Kidney (tissue), 14 donors: ENCODE measurements around the gene INTS3. TPM values are rescaled to one million over a fixed set of nuclear protein-coding genes. Genes with fewer than 3 reads are reported as not detected.
A peak's percentile ranks its signal among the peaks of the same experiment; 100 is the strongest.

Source experiments
- DNase-seq, 5 donors: peaks; one replicate each; pipeline ENCODE4 v3.0.0-alpha.2; 2013 to 2020
- FAIRE-seq: peaks from 2 replicates; lab custom pipeline; 2012; peaks lifted over from hg19 to GRCh38; lab: Jason Lieb, UNC
- H3K27ac ChIP-seq, 2 donors: one replicate each; pipeline ENCODE4 v1.7.0; 2013; ENCODE audit warnings: low read depth in 2 of 2, low read length in 2 of 2, inconsistent platforms in 1 of 2
- H3K27me3 ChIP-seq: one replicate; pipeline ENCODE4 v1.7.1; 2013; ENCODE audit warnings: low read length, inconsistent platforms; ENCODE audit not compliant: control insufficient read depth, insufficient read depth
- H3K36me3 ChIP-seq, 3 donors: one replicate each; pipeline versions ENCODE4 v1.7.0 to v1.7.1; 2013; ENCODE audit warnings: low read length in 3 of 3, control low read depth in 1 of 3, inconsistent platforms in 1 of 3; ENCODE audit not compliant: insufficient read depth in 3 of 3, control insufficient read depth in 2 of 3
- H3K4me1 ChIP-seq, 3 donors: one replicate each; pipeline versions ENCODE4 v1.7.0 to v1.7.1; 2013; ENCODE audit warnings: low read length in 3 of 3, inconsistent platforms in 1 of 3, low read depth in 1 of 3; ENCODE audit not compliant: control insufficient read depth in 2 of 3, insufficient read depth in 2 of 3
- H3K4me3 ChIP-seq, 3 donors: one replicate each; pipeline versions ENCODE4 v1.7.0 to v1.8.1; 2013; ENCODE audit warnings: low read length in 3 of 3, control low read depth in 1 of 3, inconsistent platforms in 1 of 3
- H3K9ac ChIP-seq, 3 donors: one replicate each; pipeline versions ENCODE4 v1.7.0 to v1.7.1; 2013; ENCODE audit warnings: low read length in 3 of 3, control low read depth in 1 of 3, inconsistent platforms in 1 of 3
- H3K9me3 ChIP-seq, 3 donors: one replicate each; pipeline versions ENCODE4 v1.7.0 to v1.7.1; 2013; ENCODE audit warnings: low read length in 3 of 3, control low read depth in 1 of 3, inconsistent platforms in 1 of 3; ENCODE audit not compliant: control insufficient read depth in 2 of 3, insufficient read depth in 1 of 3
- intact Hi-C: fragments of 100-400 bp; cut with DNase I; formaldehyde crosslinking; loops from one replicate; pipeline ENCODE4 v1.11.1; 2022
- polyA plus RNA-seq: library from polyadenylated mRNA; stranded (reverse); fragments of 350-450 nt; fragmentation: Illumina TruSeq; extraction: RNeasy Lipid Tissue Mini Kit (QIAGEN cat#74804); gene quantifications from one replicate; pipeline ENCODE4 v1.2.3, GENCODE V29; 2014; ENCODE audit warnings: low read depth, low replicate concordance; ENCODE audit not compliant: insufficient read depth
- total RNA-seq: library from RNA; stranded (reverse); fragmentation: NEBNext Ultra II Directional; extraction: Animal tissue kit (Norgen Biotek cat#: 25700); gene quantifications from one replicate; pipeline ENCODE4 v1.2.1, GENCODE V29; 2021
- TF ChIP-seq, protein P1 (sequence below): IDR thresholded peaks from 3 replicates; pipeline ENCODE4 v1.5.1; 2012; ENCODE audit warnings: mild to moderate bottlenecking, moderate library complexity, borderline replicate concordance; ENCODE audit not compliant: insufficient read depth; ENCODE audit errors: extremely low read depth
- donor health status: control.
- donor health status: control.
- donor health status: control.
- donor health status: control.
- donor health status: control.
- donor health status: DM: yes; HTN: yes; CAD: no.
- donor health status: Normal renal cell carcinoma (clear cell type).

Gene INTS3
- total and polyA plus RNA-seq, 2 donors from 2014 or later: 42.7 to 74.8 TPM

DNA sequence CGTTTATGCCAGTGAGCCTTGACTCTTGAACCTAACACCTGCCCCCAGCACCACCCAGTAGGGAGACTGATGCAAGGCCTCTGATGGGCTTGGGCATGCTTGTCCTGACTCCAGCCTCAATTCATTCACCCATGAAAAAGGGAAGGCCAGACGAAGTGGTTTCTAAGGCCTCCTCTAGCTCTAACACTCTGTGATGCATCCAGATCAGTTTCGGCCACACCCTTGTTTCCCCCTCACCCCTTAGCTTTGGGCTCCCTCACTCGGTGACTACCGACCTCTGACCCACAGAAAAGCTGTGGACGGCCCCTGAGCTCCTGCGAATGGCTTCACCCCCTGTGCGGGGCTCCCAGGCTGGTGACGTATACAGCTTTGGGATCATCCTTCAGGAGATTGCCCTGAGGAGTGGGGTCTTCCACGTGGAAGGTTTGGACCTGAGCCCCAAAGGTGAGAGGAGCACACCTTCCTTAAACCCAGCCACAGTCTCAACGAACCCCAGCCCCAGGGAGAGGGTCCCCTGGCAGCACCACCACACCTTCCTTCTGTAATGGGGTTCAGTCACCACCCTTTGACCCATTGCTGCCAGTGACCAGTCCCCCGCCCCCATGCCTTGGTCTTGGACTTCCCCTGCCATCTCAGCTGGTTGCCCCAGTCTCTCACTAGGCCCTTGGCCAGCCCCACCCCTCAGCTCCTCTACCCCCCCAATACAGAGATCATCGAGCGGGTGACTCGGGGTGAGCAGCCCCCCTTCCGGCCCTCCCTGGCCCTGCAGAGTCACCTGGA lies 40.3 kb upstream of the INTS3 start:
- Histone ChIP-seq H3K27me3 (no peaks in the 10 kb centered on the region), H3K4me3 (no peak overlapping the region), H3K27ac (no peak overlapping the region), H3K36me3 (peaks cover 0 to 3% (median 0%) of the 10 kb centered on the region in 3 donors), H3K4me1 (no peaks in the 10 kb centered on the region), H3K9ac (no peak overlapping the region), H3K9me3 (no peaks in the 10 kb centered on the region)
- DNase-seq: peak in 1 of 5 donors; percentile 57
- intact Hi-C loops: loop anchor here (10.0 kb wide), 1 partner anchor 77 kb away; no protein-coding TSS in a partner anchor
- TF ChIP-seq, protein P1, sequence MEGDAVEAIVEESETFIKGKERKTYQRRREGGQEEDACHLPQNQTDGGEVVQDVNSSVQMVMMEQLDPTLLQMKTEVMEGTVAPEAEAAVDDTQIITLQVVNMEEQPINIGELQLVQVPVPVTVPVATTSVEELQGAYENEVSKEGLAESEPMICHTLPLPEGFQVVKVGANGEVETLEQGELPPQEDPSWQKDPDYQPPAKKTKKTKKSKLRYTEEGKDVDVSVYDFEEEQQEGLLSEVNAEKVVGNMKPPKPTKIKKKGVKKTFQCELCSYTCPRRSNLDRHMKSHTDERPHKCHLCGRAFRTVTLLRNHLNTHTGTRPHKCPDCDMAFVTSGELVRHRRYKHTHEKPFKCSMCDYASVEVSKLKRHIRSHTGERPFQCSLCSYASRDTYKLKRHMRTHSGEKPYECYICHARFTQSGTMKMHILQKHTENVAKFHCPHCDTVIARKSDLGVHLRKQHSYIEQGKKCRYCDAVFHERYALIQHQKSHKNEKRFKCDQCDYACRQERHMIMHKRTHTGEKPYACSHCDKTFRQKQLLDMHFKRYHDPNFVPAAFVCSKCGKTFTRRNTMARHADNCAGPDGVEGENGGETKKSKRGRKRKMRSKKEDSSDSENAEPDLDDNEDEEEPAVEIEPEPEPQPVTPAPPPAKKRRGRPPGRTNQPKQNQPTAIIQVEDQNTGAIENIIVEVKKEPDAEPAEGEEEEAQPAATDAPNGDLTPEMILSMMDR: no peak
- no peak for FAIRE-seq

DNA sequence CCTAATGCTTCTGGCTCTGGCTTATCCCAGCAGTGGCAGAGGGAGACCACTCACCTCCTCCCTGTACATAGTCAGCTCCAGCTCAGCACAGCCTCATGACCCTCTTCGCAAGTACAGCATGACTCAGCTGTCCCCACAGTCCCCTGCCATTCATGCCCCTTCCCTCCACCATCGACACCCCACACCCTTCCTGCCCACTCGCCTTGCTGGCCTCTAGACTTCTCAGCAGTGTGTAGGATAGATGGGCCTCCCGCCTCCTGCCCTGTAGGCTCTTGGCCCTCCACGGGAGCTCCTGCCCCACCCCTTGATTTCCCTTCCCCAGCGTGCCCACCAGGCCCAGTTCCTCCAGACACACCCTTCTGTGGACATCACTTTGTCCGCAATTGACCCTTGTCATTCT lies 39.6 kb upstream of the INTS3 start:
- TF ChIP-seq, protein P1: no peak
- no peaks in the 10 kb centered on the region for H3K27me3 ChIP-seq
- intact Hi-C loops: loop anchor here (10.0 kb wide), 1 partner anchor 77 kb away; no protein-coding TSS in a partner anchor
- H3K9me3 ChIP-seq: no peaks in the 10 kb centered on the region
- no peaks in the 10 kb centered on the region for H3K36me3 ChIP-seq
- no peaks in the 10 kb centered on the region for H3K4me1 ChIP-seq
- FAIRE-seq (no peak), DNase-seq (peak in 1 of 5 donors; percentile 52)
- no peak overlapping the region for H3K9ac ChIP-seq
- H3K4me3 ChIP-seq: no peak overlapping the region
- no peak overlapping the region for H3K27ac ChIP-seq

DNA sequence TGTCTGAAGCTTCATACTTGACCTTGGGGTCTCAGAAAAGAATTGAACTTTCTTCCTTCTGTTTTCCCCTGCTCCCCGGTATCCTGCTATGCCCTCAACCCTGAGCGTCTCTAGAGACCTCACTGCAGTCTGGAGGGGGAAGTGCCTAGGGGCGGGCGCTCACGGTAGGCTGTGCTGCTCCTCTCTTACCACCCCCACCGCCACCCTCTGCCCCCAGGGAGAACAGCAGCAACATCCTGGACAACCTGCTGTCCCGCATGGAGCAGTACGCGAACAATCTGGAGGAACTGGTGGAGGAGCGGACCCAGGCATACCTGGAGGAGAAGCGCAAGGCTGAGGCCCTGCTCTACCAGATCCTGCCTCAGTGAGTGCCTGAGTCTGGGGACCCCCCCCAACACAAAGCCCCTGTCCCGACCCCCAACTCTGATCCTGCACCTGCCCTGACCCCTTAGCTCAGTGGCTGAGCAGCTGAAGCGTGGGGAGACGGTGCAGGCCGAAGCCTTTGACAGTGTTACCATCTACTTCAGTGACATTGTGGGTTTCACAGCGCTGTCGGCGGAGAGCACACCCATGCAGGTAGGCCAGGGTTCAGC lies 39.0 kb upstream of the INTS3 start:
- no peak overlapping the region for H3K27ac ChIP-seq
- H3K4me1 ChIP-seq: no peaks in the 10 kb centered on the region
- DNase-seq (peak in 1 of 5 donors; percentile 61), FAIRE-seq (no peak)
- intact Hi-C loops: loop anchor here (10.0 kb wide), 1 partner anchor 76 kb away; no protein-coding TSS in a partner anchor
- no peaks in the 10 kb centered on the region for H3K27me3 ChIP-seq
- H3K9me3 ChIP-seq: no peaks in the 10 kb centered on the region
- no peak overlapping the region for H3K9ac ChIP-seq
- H3K4me3 ChIP-seq: no peak overlapping the region
- TF ChIP-seq, protein P1: no peak
- H3K36me3 ChIP-seq: no peaks in the 10 kb centered on the region
